HepG2 (cell line): ENCODE measurements around the gene MAP3K8. TPM values are rescaled to one million over a fixed set of nuclear protein-coding genes. Genes with fewer than 3 reads are reported as not detected.

Experiments used
- ATAC-seq: fragments of 200-7000 bp; cut with Tn5 transposase; 3 replicates; pipeline ENCODE4 v1.9.1; 2020; ENCODE audit warnings: mild to moderate bottlenecking, moderate library complexity
- BruUV-seq: library from RNA; stranded (reverse); fragments of 400-500 nt; replicated peaks from 2 replicates; lab custom pipeline; 2021; lab: Mats Ljungman, UMichigan
- CTCF ChIA-PET: fragments of 300-600 bp; formaldehyde crosslinking; extraction: SDS; loops from one replicate; lab custom pipeline; 2021; ENCODE audit warnings: low total read pairs, inconsistent platforms, low intra/inter-chr PET ratio; lab: Yijun Ruan, JAX
- POLR2A ChIA-PET: fragments of 350-600 bp; sonication (Branson Sonifier 250); formaldehyde crosslinking; loops from one replicate; lab custom pipeline; 2020; ENCODE audit warnings: antibody characterized with exemption, inconsistent platforms; lab: Yijun Ruan, JAX
- DNase-seq: peaks from one replicate; pipeline ENCODE4 v3.0.0-alpha.2; 2015; ENCODE audit warnings: low spot score
- FAIRE-seq: peaks from 3 replicates; lab custom pipeline; 2011; peaks lifted over from hg19 to GRCh38; lab: Jason Lieb, UNC
- H2AFZ ChIP-seq: one replicate; pipeline ENCODE4 v1.6.1; 2011; ENCODE audit warnings: low read length, inconsistent platforms
- H3K27ac ChIP-seq: fragments of 300-600 bp; 3 replicates; pipeline ENCODE4 v1.8.0; 2011; ENCODE audit warnings: mixed run types, mild to moderate bottlenecking, mixed read lengths, low read length, inconsistent platforms; ENCODE audit not compliant: insufficient read depth; ENCODE audit errors: extremely low read length
- H3K27me3 ChIP-seq, 2 experiments: fragments of 200-600 bp in 1 of 2; 2 replicates in 1 of 2; 3 replicates in 1 of 2; pipeline versions ENCODE4 v1.6.0 to v1.8.0; 2011; ENCODE audit warnings: low read length in 2 of 2, mild to moderate bottlenecking in 2 of 2, moderate library complexity in 2 of 2, inconsistent platforms in 1 of 2; ENCODE audit not compliant: insufficient read depth in 2 of 2, control insufficient read depth in 1 of 2
- H3K36me3 ChIP-seq, 2 experiments: fragments of 200-600 bp in 1 of 2; replicated peaks in 1 of 2; 2 replicates in 1 of 2; 3 replicates in 1 of 2; pipeline versions ENCODE4 v1.5.1 to v1.8.0; 2011; ENCODE audit warnings: low read length in 2 of 2, inconsistent platforms in 1 of 2; ENCODE audit not compliant: insufficient read depth in 2 of 2, control insufficient read depth in 1 of 2
- H3K4me1 ChIP-seq: 2 replicates; pipeline ENCODE4 v1.5.1; 2012; ENCODE audit warnings: low read length, inconsistent platforms; ENCODE audit not compliant: insufficient read depth
- H3K4me2 ChIP-seq: 2 replicates; pipeline ENCODE4 v1.6.0; 2011; ENCODE audit warnings: low read depth, low read length, inconsistent platforms
- H3K4me3 ChIP-seq, 3 experiments: fragments of 200-600 bp in 1 of 3; sonication (generic), shearing (Covaris generic) in 1 of 3; replicated peaks in 1 of 3; 2 replicates each; pipeline ENCODE4 v1.5.1; 2011 to 2016; ENCODE audit warnings: low read length in 3 of 3, inconsistent platforms in 2 of 3, low read depth in 2 of 3, mild to moderate bottlenecking in 2 of 3, control low read depth in 1 of 3, mixed read lengths in 1 of 3; ENCODE audit not compliant: insufficient read depth in 1 of 3
- H3K79me2 ChIP-seq: one replicate; pipeline ENCODE4 v1.6.1; 2011; ENCODE audit warnings: low read length, inconsistent platforms; ENCODE audit not compliant: insufficient read depth
- H3K9ac ChIP-seq: 2 replicates; pipeline ENCODE4 v1.6.0; 2011; ENCODE audit warnings: mild to moderate bottlenecking, low read depth, low read length, inconsistent platforms; ENCODE audit not compliant: insufficient read depth
- H3K9me3 ChIP-seq: 2 replicates; pipeline ENCODE4 v1.5.1; 2012; ENCODE audit warnings: mild to moderate bottlenecking, low read length
- H4K20me1 ChIP-seq: 2 replicates; pipeline ENCODE4 v1.6.0; 2011; ENCODE audit warnings: inconsistent platforms, mild to moderate bottlenecking, low read length, moderate library complexity; ENCODE audit not compliant: insufficient read depth
- CENPT ChIP-seq: sonication (generic); formaldehyde crosslinking; IDR thresholded peaks from 2 replicates; pipeline ENCODE4 v1.8.0; 2022; ENCODE audit warnings: low read depth, mild to moderate bottlenecking, moderate library complexity, missing genetic modification reagents
- JDP2 ChIP-seq: sonication (generic); formaldehyde crosslinking; IDR thresholded peaks from 2 replicates; pipeline ENCODE4 v1.8.1; 2022; ENCODE audit warnings: missing genetic modification reagents, borderline replicate concordance
- KMT2A ChIP-seq: sonication (generic); formaldehyde crosslinking; IDR thresholded peaks from 2 replicates; pipeline ENCODE4 v1.4.0; 2020; ENCODE audit warnings: missing genetic modification reagents
- NFKB2 ChIP-seq: sonication (generic); formaldehyde crosslinking; IDR thresholded peaks from 2 replicates; pipeline ENCODE4 v1.4.0; 2020; ENCODE audit warnings: missing genetic modification reagents, borderline replicate concordance
- SP1 ChIP-seq, 2 experiments: fragments of 450-650 bp in 1 of 2; sonication (generic) in 1 of 2; formaldehyde crosslinking in 1 of 2; IDR thresholded peaks; 2 replicates each; pipeline versions ENCODE4 v1.4.0 to v1.6.1; 2016 to 2020; ENCODE audit warnings: missing genetic modification reagents in 1 of 2
- TOPORS ChIP-seq: sonication (generic); formaldehyde crosslinking; IDR thresholded peaks from 2 replicates; pipeline ENCODE4 v1.8.0; 2023; ENCODE audit warnings: mild to moderate bottlenecking, missing genetic modification reagents
- ZC3H4 ChIP-seq: sonication (generic); formaldehyde crosslinking; IDR thresholded peaks from 2 replicates; pipeline ENCODE4 v1.4.0; 2020; ENCODE audit warnings: missing genetic modification reagents, borderline replicate concordance
- ZMYM3 ChIP-seq: sonication (generic); formaldehyde crosslinking; IDR thresholded peaks from 2 replicates; pipeline ENCODE4 v1.5.1; 2020; ENCODE audit warnings: mild to moderate bottlenecking, missing genetic modification reagents
- ZNF326 ChIP-seq: sonication (generic); formaldehyde crosslinking; IDR thresholded peaks from 2 replicates; pipeline ENCODE4 v1.4.0; 2020; ENCODE audit warnings: missing genetic modification reagents, borderline replicate concordance
- ZNF333 ChIP-seq: sonication (generic); formaldehyde crosslinking; IDR thresholded peaks from 2 replicates; pipeline ENCODE4 v1.4.0; 2020; ENCODE audit warnings: mild to moderate bottlenecking, missing genetic modification reagents, borderline replicate concordance
- ZNF546 ChIP-seq: sonication (generic); formaldehyde crosslinking; conservative IDR thresholded peaks from 2 replicates; pipeline ENCODE4 v1.8.1; 2023; ENCODE audit warnings: mild to moderate bottlenecking, missing genetic modification reagents
- ZNF569 ChIP-seq: sonication (generic); formaldehyde crosslinking; IDR thresholded peaks from 2 replicates; pipeline ENCODE4 v1.5.0; 2020; ENCODE audit warnings: mild to moderate bottlenecking, missing genetic modification reagents, moderate library complexity, borderline replicate concordance
- ZNF598 ChIP-seq: sonication (generic); formaldehyde crosslinking; IDR thresholded peaks from 2 replicates; pipeline ENCODE4 v1.5.1; 2020; ENCODE audit warnings: mild to moderate bottlenecking, missing genetic modification reagents, borderline replicate concordance
- ZNF782 ChIP-seq: sonication (generic); formaldehyde crosslinking; IDR thresholded peaks from 2 replicates; pipeline ENCODE4 v1.4.0; 2020; ENCODE audit warnings: missing genetic modification reagents, mild to moderate bottlenecking, borderline replicate concordance
- WGBS: methylation state at CpG from one replicate; pipeline ENCODE4 v1.1.6; 2017; ENCODE audit warnings: low lambda C conversion rate; 5-methylcytosine and 5-hydroxymethylcytosine counted together
- in situ Hi-C: cut with HindIII; loops from 2 replicates; pipeline ENCODE4 v1.10.0; 2017; ENCODE audit warnings: low pct_unique_long_range_greater_than_20kb; ENCODE audit not compliant: extremely low pct_ligation_motif_present
- intact Hi-C: fragments of 100-400 bp; cut with micrococcal nuclease; formaldehyde crosslinking; loops from one replicate; pipeline ENCODE4 v1.10.0; 2022; ENCODE audit not compliant: unreplicated experiment
- polyA plus RNA-seq, 8 experiments: library from polyadenylated mRNA; depleted of rRNA in 3 of 8; stranded (reverse) in 7 of 8; unstranded in 1 of 8; fragments of >200 nt; fragmentation: Illumina TruSeq in 4 of 8; extraction: Trizol in 4 of 8; gene quantifications; 2 replicates each; pipeline versions ENCODE4 v1.2.1 to v1.2.3, GENCODE V29; 2011 to 2016; ENCODE audit warnings: low read depth in 4 of 8, missing spikeins in 1 of 8, mixed read lengths in 1 of 8; ENCODE audit not compliant: insufficient read depth in 1 of 8
- total RNA-seq, 5 experiments: library from RNA; depleted of rRNA; stranded (reverse); fragments of >200 nt; fragmentation: Illumina TruSeq; extraction: Trizol; gene quantifications; 2 replicates each; pipeline ENCODE4 v1.2.3, GENCODE V29; 2016; ENCODE audit warnings: low read depth in 1 of 5

MAP3K8 gene
- total and polyA plus RNA-seq, 2 of the 13 experiments (the other 11 are each of a cell fraction or from before 2014, with no cell fraction given), result 19.3 to 37.9 TPM

DNA sequence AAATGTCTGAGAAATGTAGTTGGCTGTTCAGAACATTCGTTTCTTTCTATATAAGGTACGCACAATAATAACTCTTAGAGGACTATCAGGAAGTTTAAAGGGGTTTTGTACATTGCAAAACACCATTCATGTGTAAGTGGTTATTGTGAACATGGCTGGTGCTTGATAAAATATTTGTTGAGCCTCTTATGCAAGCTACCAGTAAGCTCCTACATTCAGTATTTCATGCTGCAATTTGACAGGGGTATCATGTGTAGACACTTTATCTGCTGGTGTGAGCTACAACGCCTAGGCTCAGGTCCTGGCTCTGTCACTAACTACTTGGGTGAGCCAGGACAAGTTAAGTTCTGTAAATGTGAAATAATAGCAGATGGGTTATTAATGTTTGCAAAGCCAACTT lies 75.5 kb downstream of the MAP3K8 start:
- Histone ChIP-seq H3K9me3 (no peaks in the 10 kb centered on the region), H3K4me1 (peaks cover 55% of the 10 kb centered on the region), H3K4me2 (no peak overlapping the region), H3K27me3 (no peaks in the 10 kb centered on the region), H4K20me1 (no peaks in the 10 kb centered on the region), H3K79me2 (no peaks in the 10 kb centered on the region), H3K4me3 (no peak overlapping the region), H3K27ac (no peak overlapping the region), H3K9ac (no peak overlapping the region), H3K36me3 (no peaks in the 10 kb centered on the region), H2AFZ (no peak overlapping the region)
- DNase-seq, result no peak
- ChIA-PET POLR2A (no interaction called here), CTCF (no interaction called here)
- ATAC-seq, result no peak
- BruUV-seq, result no TSS peak
- FAIRE-seq, result no peak
- TF ChIP-seq CENPT (CRISPR knock-in tag) (no peak), SP1 (IDR thresholded peaks at IDR 0.05) (no peak), SP1 (CRISPR knock-in tag; IDR thresholded peaks at IDR 0.05) (no peak), ZNF546 (CRISPR knock-in tag) (no peak), ZC3H4 (no peak), JDP2 (CRISPR knock-in tag) (no peak), ZNF569 (CRISPR knock-in tag) (no peak), NFKB2 (CRISPR knock-in tag) (no peak), ZMYM3 (CRISPR knock-in tag) (no peak), KMT2A (CRISPR knock-in tag) (no peak), ZNF333 (CRISPR knock-in tag) (no peak), ZNF326 (CRISPR knock-in tag) (no peak), TOPORS (CRISPR knock-in tag) (no peak), ZNF782 (CRISPR knock-in tag) (no peak), ZNF598 (no peak)
- intact Hi-C loops, result no loop called here
- WGBS, result 33% methylated on average over 3 of the region's 3 CpGs
- in situ Hi-C loops, result no loop called here
